Heart left ventricle (tissue), 16 donors: ENCODE measurements around the gene TEX13A. TPM values are rescaled to one million over a fixed set of nuclear protein-coding genes. Genes with fewer than 3 reads are reported as not detected.

ENCODE experiments used
- ATAC-seq, 4 donors: fragments of 200-7000 bp; cut with Tn5 transposase; one replicate each; pipeline ENCODE4 v1.9.1; 2020 to 2022; ENCODE audit warnings: moderate library complexity in 4 of 4, mild to moderate bottlenecking in 3 of 4, moderate number of reproducible peaks in 1 of 4
- DNase-seq, 5 donors: peaks; one replicate each; pipeline ENCODE4 v3.0.0-alpha.2; 2020
- H3K27ac ChIP-seq, 12 donors: fragments of 200-600 bp; sonication (generic) in 4 of 12; one replicate each; pipeline versions ENCODE4 v1.5.0 to v1.8.0; 2016 to 2022; ENCODE audit warnings: mild to moderate bottlenecking in 2 of 12
- H3K27me3 ChIP-seq, 9 donors: fragments of 200-600 bp; sonication (generic) in 2 of 9; one replicate each; pipeline versions ENCODE4 v1.5.1 to v1.8.0; 2016 to 2022; ENCODE audit warnings: mild to moderate bottlenecking in 3 of 9
- H3K36me3 ChIP-seq, 9 donors: fragments of 200-600 bp; sonication (generic) in 2 of 9; one replicate each; pipeline versions ENCODE4 v1.5.0 to v1.8.0; 2018 to 2022; ENCODE audit warnings: mild to moderate bottlenecking in 2 of 9
- H3K4me1 ChIP-seq, 12 donors: fragments of 200-600 bp; sonication (generic) in 4 of 12; one replicate each; pipeline versions ENCODE4 v1.5.0 to v1.8.0; 2016 to 2022; ENCODE audit warnings: mild to moderate bottlenecking in 3 of 12
- H3K4me3 ChIP-seq, 12 donors: fragments of 200-600 bp; sonication (generic) in 4 of 12; one replicate each; pipeline versions ENCODE4 v1.5.0 to v1.8.0; 2017 to 2022; ENCODE audit warnings: mild to moderate bottlenecking in 9 of 12, moderate library complexity in 4 of 12
- H3K9me3 ChIP-seq, 12 donors: fragments of 200-600 bp; sonication (generic) in 4 of 12; one replicate each; pipeline versions ENCODE4 v1.5.0 to v1.8.0; 2016 to 2022; ENCODE audit warnings: mild to moderate bottlenecking in 1 of 12
- CTCF ChIP-seq, 12 donors: fragments of 200-600 bp; sonication (generic) in 4 of 12; IDR thresholded peaks; one replicate each; pipeline versions ENCODE4 v1.5.0 to v1.8.0; 2018 to 2022; ENCODE audit warnings: antibody characterized with exemption in 12 of 12, mild to moderate bottlenecking in 5 of 12
- POLR2A ChIP-seq, 2 donors: fragments of 450-650 bp; IDR thresholded peaks; one replicate each; pipeline ENCODE4 v1.6.1; 2017; ENCODE audit warnings: antibody characterized with exemption in 2 of 2, mild to moderate bottlenecking in 2 of 2, moderate library complexity in 2 of 2
- WGBS, 4 donors: extraction: QIAGEN DNeasy Blood & Tissue Kit in 2 of 4; methylation state at CpG; one replicate each; pipeline versions ENCODE4 v1.1.5 to v1.1.7; 2013 to 2018; 5-methylcytosine and 5-hydroxymethylcytosine counted together
- intact Hi-C, 10 donors: fragments of 100-400 bp; cut with DNase I; formaldehyde crosslinking; loops; one replicate each; pipeline versions ENCODE4 v1.11.1 to v1.14.2; 2022
- polyA plus RNA-seq, 2 donors: library from polyadenylated mRNA; stranded (reverse); fragments of 200-250 nt; gene quantifications; one replicate each; pipeline ENCODE4 v1.2.3, GENCODE V29; 2013
- total RNA-seq, 9 donors: library from RNA; depleted of rRNA in 2 of 9; stranded (reverse); fragments of >200 nt in 2 of 9; fragmentation: NEBNext Ultra II Directional in 3 of 9; extraction: Animal tissue kit (Norgen Biotek cat#: 25700) in 3 of 9; gene quantifications; one replicate each; pipeline versions ENCODE4 v1.1.0 to v1.2.4, GENCODE V29; 2016 to 2023
- donor health status: ischemic (EF 13 %, LVEDD 7.1; RV severe dilation, severe dysfunction).
- donor health status: healthy with polysubstance abuse.
- donor health status: DM: no; HTN: yes; CAD: no.
- donor health status: DM: no; HTN: no; CAD: no.
- donor health status: ischemic (EF 25% LVEDD 6.9; RV normal size, moderate dysfunction).
- donor health status: ischemic (EF 25% LVEDD 5.7; RV mildly dilated, moderate dysfunction).
- donor health status: healthy.
- donor health status: DM: yes; HTN: yes; CAD: no.
- donor health status: ischemic (EF 35%, LVEDD 5.7; RV mildly dilated, moderate dysfunction).
- donor health status: nonischemic (EF 11% LVEDD 7.7; RV severe dilation, severe dysfunction).
- donor health status: DM: yes; HTN: yes; CAD: no.
- donor health status: PGD.
- donor health status: ischemic (EF 29% LVEDD 5.4; RV normal size, mild dysfunction).
- donor health status: nonischemic (EF 23%, LVEDD 6.1; RV moderate dilation, normal function).

The TEX13A gene
- total and polyA plus RNA-seq, 11 donors = not detected

- Histone ChIP-seq H3K36me3 (no peaks in the 10 kb centered on the region), H3K4me3 (no peak overlapping the region), H3K27me3 (peaks cover 0 to 11% (median 0%) of the 10 kb centered on the region in 9 donors), H3K9me3 (no peaks in the 10 kb centered on the region), H3K27ac (no peak overlapping the region), H3K4me1 (no peaks in the 10 kb centered on the region)
- ATAC-seq (no peak), DNase-seq (no peak)
- TF ChIP-seq CTCF (IDR thresholded peaks at IDR 0.05) = no peak
- TF ChIP-seq POLR2A (IDR thresholded peaks at IDR 0.05) = no peak
- intact Hi-C loops = no loop called here
Observed at GRCh38 chrX:105209406-105209805, 11.1 kb downstream of the TEX13A start.

- Histone ChIP-seq H3K4me1 (no peaks in the 10 kb centered on the region), H3K27ac (no peak overlapping the region), H3K27me3 (peaks cover 0 to 19% (median 0%) of the 10 kb centered on the region in 9 donors), H3K4me3 (no peak overlapping the region), H3K9me3 (no peaks in the 10 kb centered on the region), H3K36me3 (no peaks in the 10 kb centered on the region)
- intact Hi-C loops = loop anchor here in 1 of 10 donors (5.0 kb wide), 1 partner anchor 1000 kb away; no protein-coding TSS in a partner anchor
- TF ChIP-seq CTCF (IDR thresholded peaks at IDR 0.05) (peak in 7 of 12 donors; percentile 11 to 38 (median 22)), POLR2A (IDR thresholded peaks at IDR 0.05) (no peak)
- ATAC-seq = peak in 1 of 4 donors; percentile 64
- DNase-seq = no peak
- WGBS, 4 donors = 28 to 39% (median 31%) methylated on average over 2 of the region's 2 CpGs
Observed at GRCh38 chrX:105191878-105192277, 28.6 kb downstream of the TEX13A start.

- Histone ChIP-seq H3K4me3 (no peak overlapping the region), H3K9me3 (no peaks in the 10 kb centered on the region), H3K27me3 (peaks cover 0 to 19% (median 0%) of the 10 kb centered on the region in 9 donors), H3K4me1 (no peaks in the 10 kb centered on the region), H3K36me3 (no peaks in the 10 kb centered on the region), H3K27ac (no peak overlapping the region)
- TF ChIP-seq POLR2A (IDR thresholded peaks at IDR 0.05) (no peak), CTCF (IDR thresholded peaks at IDR 0.05) (peak; percentile 42 to 89 (median 64))
- ATAC-seq (no peak), DNase-seq (no peak)
- WGBS, 4 donors = 2 to 7% (median 4%) methylated on average over 2 of the region's 2 CpGs
- intact Hi-C loops = loop anchor here in 1 of 10 donors (5.0 kb wide), 1 partner anchor 998 kb away; no protein-coding TSS in a partner anchor
Observed at GRCh38 chrX:105190252-105190853, 30.1 kb downstream of the TEX13A start.

GRCh38 chrX:105189093-105189492 is 31.4 kb downstream of the TEX13A start:
- intact Hi-C loops = no loop called here
- Histone ChIP-seq H3K27me3 (peaks cover 0 to 16% (median 0%) of the 10 kb centered on the region in 9 donors), H3K4me1 (no peaks in the 10 kb centered on the region), H3K27ac (no peak overlapping the region), H3K9me3 (no peaks in the 10 kb centered on the region), H3K36me3 (no peaks in the 10 kb centered on the region), H3K4me3 (no peak overlapping the region)
- ATAC-seq = no peak
- TF ChIP-seq POLR2A (IDR thresholded peaks at IDR 0.05) (no peak), CTCF (IDR thresholded peaks at IDR 0.05) (no peak)
- no peak for DNase-seq
- 79 to 92% (median 88%) methylated on average over 8 of the region's 8 CpGs for WGBS, 4 donors
